Endothelial cell of hepatic sinusoid (primary cell): ENCODE results near the gene CLPSL2.
"Not testable (repeated sequence)": the region's sequence is repeated elsewhere in the genome, so short reads cannot be mapped to it uniquely, and the experiment has no call there.

ENCODE experiments used
- in situ Hi-C: cut with HindIII; loops from 2 replicates; pipeline ENCODE4 v1.10.0; 2017; ENCODE audit warnings: low sequenced_read_pairs

Gene CLPSL2

DNA sequence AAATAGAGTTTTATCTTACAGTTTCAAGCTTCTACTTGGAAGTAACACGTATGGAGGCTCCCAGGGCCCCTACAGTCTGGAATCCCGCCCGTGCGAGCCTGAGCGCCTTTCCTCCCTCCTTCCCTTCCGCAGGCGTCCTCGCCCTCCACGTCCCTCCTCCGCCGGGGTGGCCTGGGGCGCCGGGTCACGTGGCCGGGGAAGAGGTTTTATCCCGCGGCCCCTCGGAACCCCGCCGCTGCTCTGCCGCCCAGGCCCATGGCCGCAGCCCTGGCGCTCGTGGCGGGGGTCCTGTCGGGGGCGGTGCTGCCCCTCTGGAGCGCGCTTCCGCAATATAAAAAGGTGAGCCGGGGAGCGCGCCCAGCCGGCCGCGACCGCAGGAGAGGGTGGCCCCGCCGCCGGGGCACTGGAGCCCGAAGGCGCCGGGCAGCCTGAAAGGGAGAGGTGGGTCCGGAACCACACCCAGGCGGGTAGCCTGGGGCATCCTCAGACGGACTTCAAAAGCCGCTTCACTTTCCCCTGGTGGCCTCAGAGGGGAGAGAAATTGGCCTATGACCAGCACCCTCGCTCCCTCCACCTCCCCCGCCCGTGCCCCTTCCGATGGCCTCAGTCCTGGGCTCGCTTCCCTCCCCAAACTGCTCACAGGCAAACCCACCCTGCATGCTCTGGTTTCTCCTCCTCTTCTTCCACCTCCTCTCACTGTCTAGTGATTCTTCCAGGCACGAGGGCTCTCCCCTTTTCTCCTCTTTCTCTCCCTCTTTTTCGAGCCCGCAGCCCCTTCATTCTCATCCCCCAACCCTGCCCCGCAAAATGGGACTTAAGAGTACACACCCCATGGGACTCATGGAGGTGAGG, at the start of gene CLPSL2:
Gene CLPSL2, plus strand, starts transcription at position 235 of the 852 bp plus-strand sequence. Its CDS starts 21 bp downstream, at position 256.
- in situ Hi-C loops = no loop called here

DNA sequence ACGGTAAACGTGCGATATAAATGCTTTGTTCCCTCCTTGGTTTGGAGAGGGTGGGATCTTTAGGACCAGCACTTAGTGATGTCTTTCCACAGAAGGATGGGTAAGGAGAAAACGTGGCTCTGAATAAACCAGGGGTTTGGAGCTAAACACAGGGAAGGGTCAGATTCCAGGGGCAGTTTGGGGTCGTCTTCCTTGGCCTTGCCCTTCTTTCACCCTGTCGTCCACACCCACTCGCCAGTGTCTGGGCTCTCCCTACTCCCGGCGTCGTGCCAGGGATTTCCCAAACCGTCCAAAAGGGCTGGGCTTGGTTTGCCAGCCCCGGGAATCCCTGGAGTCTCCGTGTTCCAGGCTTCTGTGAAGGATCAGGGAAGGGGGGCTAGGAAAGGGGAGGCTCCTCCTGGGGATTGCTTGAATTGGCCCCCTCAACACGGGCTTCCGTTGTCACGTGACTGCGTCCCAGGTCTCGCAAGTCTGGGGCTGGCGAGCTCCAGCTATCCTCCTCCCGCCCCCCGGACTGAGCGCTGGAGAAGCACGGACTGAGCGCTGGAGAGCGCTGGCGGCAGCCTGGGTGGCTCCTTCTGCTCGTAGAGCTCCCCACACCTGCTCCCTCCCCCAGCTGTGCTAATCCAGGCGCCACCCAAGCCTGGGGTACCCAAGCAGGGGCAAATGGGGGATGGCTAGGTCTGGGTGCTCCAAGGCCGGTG, 49.0 kb upstream of the CLPSL2 start:
- in situ Hi-C loops = no loop called here

- in situ Hi-C loops = no loop called here
These were observed 48.3 kb upstream of the CLPSL2 start for GRCh38 chr6:35727935-35728682.

GRCh38 chr6:35728683-35729678, 47.4 kb upstream of the CLPSL2 start:
- in situ Hi-C loops = no loop called here

- in situ Hi-C loops = no loop called here
These were observed 46.7 kb upstream of the CLPSL2 start for GRCh38 chr6:35729722-35730121.

GRCh38 chr6:35730745-35731413, 45.5 kb upstream of the CLPSL2 start:
- in situ Hi-C loops = no loop called here

DNA sequence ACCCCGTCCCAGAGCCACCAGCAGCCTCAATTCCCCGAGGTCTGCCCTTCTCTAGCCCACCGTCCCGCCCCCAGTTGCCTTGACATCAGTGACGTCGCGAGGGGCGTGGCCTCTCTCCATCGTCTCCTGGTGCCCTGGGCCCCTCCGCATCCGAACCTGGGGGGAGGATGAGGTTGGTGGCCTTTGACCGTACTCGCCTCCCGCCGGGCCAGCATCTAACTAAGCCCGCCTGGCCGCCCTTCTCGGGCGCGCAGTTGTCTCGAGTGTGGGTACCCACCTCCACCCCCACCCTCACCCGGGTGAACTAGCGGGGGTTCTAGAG, 45.0 kb upstream of the CLPSL2 start:
- in situ Hi-C loops = no loop called here

DNA sequence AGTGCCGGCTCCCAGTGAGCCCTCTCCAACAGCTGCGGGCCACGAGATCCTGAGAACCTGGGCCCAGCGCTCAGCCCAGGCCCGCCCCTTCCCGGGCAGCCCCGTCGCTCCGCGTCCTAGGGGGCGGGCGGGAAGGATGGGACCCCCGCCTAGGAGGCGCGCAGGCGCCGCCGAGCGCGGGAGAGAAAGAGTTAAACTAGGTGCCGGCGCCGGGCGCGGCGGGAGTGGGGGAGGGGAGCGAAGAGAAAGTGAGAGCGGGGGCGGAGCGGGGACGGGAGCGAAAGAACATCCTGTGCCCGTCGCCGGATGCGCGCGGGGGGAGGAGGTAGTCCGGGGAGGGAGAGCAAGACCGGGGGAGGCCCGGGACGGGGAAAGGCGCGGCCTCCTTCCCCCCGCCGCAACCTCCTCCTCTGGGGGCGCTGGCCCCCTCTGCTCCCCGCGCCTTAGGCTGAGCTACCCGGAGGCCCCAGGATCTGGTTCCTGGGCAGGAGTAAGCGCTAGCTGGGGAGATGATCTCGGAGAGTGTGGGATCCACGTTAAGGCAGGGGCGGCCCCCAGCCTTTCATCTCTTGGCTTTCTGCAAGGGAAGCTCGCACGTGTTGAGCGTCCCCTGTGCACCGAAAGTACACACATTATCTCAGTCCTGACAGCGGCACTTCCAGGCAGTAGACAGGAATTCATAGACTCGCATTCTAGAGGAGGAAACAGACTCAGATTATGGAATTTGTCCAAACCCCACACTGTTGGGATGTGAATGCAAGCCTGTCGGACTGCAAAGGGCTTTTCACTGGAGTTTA, 44.5 kb upstream of the CLPSL2 start:
- in situ Hi-C loops = no loop called here

GRCh38 chr6:35733633-35734032, 42.8 kb upstream of the CLPSL2 start:
- in situ Hi-C loops = no loop called here

DNA sequence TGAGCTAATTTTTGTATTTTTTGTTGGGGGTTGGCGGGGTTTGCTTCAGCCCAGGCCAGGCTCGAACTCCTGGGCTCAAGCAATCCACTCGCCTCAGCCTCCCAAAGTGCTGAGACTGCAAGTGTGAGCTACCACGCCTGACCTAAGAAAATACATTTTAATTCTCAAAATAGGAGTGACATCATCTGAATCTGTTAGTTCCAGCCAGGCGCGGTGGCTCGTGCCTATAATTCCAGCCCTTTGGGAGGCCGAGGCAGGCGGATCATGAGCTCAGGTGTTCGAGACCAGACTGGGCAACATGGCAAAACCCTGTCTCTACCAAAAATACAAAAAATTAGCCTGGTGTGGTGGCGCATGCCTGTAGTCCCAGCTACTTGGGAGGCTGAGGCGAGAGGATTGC, 42.1 kb upstream of the CLPSL2 start:
- in situ Hi-C loops = not testable (repeated sequence)

DNA sequence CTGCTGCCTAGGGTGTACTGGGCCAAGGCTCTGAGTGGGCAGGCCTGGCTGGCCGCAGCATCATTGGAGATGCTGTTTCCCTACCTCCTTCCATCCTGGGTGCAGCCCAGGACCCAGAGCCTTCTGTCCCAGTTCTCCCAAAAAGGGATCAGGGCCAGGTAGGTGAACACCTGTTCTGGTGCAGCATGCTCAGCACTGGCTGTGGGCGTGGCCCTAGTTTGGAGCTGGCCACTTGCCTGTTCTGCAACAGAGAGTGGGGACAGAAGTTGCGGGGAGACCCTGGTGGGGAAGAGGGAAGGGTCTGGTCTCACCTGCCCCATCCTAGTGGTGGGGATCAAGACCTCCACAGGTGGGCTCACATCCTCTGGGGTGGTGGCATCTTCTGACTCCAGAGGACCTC, 40.9 kb upstream of the CLPSL2 start:
- in situ Hi-C loops = no loop called here

DNA sequence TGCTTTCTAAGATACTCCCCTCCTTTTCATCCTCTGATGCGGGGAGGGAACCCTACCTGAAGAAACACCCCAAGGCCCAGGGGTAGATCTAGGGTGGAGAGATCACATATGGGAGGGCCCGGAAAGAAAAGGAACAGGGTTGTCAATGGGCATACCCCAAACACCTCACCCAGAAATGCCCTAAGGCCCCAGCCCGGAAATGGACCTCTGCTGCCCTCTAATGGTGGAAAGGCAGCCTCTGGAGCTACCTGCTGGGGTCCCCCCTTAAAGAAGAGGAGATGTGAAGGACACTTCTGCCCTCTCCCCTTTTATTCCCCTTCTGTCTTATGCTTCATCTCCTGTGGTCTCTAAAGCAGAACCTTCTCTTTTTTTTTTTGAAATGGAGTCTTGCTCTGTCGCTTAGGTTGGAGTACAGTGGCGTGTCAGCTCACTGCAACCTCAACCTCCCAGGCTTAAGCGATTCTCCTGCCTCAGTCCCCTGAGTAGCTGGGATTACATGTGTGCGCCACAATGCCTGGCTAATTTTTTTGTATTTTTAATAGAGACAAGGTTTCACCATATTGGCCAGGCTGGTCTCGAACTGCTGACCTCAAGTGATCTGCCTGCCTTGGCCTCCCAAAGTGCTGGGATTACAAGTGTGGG, 40.0 kb upstream of the CLPSL2 start:
- in situ Hi-C loops = no loop called here

DNA sequence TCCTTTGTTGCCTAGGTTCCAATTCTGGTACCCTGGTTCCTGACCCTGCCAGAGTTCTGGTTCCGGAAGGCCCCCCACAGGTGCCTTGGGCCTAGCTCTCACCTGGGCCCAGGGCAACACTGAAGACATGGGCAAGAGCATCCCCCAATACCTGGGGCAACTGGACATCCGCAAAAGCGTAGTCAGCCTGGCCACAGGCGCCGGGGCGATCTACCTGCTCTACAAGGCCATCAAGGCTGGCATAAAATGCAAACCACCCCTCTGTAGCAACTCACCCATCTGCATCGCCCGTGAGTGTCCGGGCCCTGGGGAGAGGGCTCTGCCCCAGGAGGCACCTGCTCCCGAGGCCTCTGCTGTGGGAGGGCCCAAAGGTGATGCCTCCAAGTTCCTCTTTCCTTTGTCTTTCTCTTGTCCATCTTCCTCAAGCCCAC, 39.4 kb upstream of the CLPSL2 start, which contains the start of gene ARMC12:
Gene ARMC12, plus strand, starts transcription at position 51 of the 431 bp plus-strand sequence. Its CDS starts 77 bp downstream, at position 128.
- in situ Hi-C loops = no loop called here

DNA sequence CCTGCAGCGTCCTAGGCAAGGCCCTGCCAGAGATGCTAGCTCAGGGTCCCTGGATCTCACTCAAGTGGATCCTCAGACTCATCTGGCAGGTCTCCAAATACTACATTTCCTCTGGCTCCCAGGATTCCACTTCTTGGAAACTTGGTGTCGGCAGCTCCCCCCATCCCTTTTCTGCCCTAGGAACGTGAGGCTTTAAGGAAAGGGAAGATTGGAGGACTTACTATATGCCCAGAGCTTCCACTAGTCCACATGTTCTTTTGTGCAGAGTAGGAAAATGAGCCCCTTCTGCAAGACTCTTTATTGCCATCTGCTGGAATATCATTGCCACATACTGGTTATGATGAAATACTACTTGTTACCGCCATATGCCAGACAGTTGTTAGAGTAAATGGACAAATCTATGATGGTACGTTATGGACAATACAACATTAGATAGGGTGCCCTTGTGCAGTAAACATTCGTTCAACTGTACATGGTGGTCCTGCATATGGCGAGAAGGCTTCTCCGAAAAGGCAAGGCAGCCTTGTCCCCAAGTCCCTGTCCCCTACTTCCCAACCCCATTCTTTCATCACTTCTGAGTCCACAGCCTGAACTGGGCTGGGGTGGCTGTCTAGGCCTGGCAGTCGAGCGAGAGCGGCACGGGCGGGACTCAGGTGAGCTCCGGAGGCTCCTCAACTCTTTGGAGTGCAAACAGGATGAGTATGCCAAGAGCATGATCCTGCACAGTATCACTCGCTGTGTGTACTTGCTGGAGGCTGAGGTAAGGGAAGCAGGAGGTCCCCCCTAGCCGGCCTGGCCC, 38.8 kb upstream of the CLPSL2 start:
- in situ Hi-C loops = no loop called here

DNA sequence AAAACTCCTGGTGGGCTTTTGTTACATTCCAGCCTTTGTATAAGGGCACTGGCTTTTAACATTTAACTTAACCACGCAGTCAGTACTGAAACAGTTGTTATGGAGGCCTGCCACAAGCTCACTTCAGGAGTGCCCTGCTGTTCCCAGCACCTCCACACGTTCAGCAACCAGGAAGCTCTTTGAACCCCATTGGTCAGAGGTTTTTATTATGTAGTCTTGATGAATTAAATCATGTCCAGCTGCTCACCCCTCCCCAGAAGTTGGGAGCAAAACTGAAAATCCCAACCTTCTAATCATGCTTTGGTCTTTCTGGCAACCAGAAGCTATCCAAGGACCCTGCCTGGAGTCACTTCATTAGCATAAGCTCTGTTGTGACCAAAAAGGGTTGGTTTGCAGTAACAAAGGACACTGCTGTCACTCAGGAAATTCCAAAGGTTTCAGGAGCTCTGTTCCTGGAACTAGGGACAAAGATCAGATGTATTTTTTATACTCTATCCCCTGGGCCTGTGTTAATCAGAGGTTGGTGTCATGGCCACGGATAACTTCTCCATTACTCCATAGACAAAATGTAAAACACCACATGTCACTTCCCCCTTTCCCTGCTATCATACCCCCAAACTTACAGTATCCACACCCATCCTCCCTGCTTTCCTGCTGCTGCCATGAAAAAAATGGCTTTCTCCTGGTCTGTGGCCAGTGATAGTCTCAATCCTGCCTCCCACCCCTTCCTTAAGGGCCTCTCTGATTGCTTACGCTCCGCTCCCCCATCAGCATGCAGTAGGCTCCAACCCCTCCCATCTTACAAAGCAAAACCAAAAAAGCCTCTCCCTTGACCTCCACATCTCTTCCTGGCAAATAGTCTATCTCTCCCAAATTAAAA, 36.5 kb upstream of the CLPSL2 start:
- in situ Hi-C loops = no loop called here

DNA sequence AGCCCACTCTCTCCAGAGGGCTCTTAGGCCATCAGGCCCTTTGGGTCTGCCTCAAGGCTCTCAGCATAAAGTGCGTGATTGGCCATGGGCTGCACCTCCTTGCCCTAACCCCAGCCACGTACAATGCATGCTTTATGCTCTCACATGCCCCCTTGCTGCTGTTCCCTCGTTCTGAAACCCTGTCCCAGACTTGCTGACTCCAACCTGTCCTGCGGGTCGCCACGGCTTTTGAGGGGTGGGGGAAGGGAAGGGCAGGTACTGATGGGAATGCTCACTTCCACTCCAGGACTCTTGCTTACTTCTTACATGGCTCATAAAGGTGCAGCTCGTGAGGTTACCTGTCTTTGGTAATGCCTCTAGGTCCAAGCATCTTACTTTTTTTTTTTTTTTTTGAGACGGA, 33.6 kb upstream of the CLPSL2 start:
- in situ Hi-C loops = no loop called here

DNA sequence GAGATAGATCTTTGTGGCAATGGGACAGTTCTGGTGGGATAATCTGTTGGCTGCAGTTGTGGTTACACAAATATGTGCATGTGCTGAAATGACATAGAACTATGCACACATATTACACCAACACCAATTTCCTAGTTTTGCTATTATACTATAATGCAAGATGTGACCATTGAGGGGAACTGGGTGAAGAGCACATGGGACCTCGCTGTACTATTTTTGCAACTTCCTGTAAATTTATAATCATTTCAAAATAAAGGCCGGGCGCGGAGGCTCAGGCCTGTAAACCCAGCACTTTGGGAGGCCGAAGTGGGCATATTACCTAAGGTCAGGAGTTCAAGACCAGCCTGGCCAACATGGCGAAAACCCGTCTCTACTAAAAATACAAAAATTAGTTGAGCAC, 30.9 kb upstream of the CLPSL2 start:
- in situ Hi-C loops = no loop called here
